HTERT RPE-1 (cell line): Measurements from ENCODE around the gene TEX38.
"Not testable (repeated sequence)": the region's sequence is repeated elsewhere in the genome, so short reads cannot be mapped to it uniquely, and the experiment has no call there.

Experiments used
- in situ Hi-C: fragments of 300-500 bp; cut with MboI; formaldehyde crosslinking; loops from 4 replicates; pipeline ENCODE4 v1.14.3; 2020; ENCODE audit warnings: low sequenced_read_pairs

TEX38 gene

DNA sequence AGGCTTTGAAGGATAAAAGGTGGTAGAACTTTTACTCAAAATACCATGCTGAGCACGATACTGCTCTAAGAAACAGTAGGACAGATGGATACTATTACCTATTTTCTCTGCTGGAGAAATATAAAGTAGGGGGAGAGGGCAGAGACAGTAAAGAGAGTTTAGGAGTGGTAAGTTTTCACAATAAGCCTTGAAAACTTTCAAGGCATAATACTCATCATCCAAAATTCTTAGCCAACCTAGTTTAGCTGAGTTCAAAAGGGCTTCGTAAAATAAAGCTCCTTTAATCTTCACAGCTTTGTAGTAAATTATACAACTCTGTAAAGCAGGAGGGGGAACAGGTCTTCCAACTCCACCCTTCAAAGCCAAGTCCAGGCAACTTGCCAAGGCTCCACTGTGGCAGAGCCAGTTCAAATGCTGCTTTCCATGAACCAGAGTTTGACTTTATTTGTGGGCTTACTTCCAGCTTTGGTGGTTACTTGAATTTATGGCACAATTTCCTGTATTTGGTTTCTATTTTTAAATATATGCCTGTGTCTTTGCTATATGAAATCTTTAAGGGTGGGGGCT lies 15.5 kb downstream of the TEX38 start:
- in situ Hi-C loops: no loop called here

DNA sequence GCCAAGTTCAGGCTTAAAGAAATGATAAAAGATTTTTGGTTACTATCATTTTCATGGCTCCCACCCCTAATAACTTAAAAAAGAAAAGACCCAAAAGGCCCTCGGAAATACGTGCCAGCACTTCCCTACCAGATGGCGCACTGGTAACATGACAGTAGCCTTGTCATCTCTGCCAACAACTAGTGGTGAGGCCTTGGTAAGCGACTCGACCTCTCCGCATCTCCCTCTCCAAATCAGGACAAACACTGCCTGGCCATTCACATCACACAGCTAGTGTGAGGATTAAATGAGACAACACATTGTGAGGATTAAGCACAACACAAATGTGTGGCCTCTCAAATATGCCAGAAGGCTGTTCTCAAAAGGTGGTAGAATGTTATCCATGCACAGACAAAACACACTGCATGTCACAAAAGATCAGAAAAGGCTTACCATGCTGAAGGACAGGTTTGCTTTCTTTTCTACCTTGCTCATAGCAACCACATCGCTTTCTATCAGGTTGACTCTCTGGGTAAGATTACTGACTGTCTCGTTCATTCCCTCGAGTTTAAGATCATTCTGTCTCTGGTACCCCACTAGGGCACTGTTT lies 16.4 kb downstream of the TEX38 start:
- in situ Hi-C loops: no loop called here

DNA sequence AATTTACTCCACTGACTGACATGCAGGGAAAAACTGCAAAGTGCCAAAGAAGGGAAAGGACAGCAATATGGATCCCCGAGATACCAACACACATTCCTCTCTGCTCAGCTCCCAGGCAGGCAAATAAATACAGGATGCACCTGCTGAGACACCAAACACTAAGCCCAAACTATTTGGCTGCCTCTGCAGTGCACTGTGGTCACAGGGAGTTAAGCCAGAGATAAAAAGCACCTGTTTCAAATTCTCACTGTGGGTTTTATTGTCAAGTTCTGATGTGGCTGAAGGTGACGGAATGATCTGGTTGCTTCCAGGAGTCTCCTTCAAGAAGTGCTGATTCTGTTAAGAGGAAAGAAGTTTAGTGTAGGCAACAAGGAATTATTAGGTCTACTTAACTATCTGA lies 17.7 kb downstream of the TEX38 start:
- in situ Hi-C loops: no loop called here

DNA sequence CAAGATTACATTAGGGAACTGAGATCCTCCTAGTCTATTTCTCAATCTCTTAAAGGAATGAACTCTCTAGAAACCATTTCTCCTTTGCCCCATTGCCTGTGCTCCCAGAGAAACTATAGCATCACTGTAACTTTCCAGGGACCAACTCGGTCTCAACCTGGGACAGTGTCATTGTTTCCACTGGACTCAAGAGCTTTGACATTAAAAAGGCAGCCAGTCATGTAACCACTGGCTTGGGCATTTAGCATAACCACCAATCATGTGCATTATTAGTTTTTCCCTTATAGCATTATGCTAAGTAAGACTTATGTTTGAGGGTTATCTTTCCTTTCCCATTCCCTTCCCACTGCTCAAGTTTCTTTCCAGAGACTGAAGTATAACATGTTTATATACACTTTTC lies 18.2 kb downstream of the TEX38 start:
- in situ Hi-C loops: no loop called here

DNA sequence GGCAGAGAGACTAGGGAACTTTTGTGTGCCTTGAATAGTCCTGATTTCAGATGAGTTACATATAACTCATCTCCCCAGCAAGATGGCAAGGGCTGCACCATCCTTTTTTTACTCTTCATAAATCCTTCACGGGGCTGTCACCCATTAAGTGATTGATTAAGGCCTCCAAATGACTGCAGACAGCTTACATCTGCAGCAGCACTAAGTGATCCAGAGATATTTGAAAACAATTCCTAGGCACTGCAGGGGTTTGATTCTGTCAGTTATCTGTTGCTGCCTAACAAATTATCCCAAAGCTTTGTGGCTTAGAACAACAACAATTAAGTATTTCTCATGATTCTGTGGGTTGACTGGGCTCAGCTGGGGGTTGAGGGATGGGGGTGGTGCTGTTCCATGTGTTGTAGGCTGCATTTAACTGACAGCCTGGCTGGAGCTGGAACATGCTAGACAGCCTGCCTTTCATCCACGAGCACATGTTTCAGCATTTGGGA lies 19.3 kb downstream of the TEX38 start:
- in situ Hi-C loops: no loop called here

DNA sequence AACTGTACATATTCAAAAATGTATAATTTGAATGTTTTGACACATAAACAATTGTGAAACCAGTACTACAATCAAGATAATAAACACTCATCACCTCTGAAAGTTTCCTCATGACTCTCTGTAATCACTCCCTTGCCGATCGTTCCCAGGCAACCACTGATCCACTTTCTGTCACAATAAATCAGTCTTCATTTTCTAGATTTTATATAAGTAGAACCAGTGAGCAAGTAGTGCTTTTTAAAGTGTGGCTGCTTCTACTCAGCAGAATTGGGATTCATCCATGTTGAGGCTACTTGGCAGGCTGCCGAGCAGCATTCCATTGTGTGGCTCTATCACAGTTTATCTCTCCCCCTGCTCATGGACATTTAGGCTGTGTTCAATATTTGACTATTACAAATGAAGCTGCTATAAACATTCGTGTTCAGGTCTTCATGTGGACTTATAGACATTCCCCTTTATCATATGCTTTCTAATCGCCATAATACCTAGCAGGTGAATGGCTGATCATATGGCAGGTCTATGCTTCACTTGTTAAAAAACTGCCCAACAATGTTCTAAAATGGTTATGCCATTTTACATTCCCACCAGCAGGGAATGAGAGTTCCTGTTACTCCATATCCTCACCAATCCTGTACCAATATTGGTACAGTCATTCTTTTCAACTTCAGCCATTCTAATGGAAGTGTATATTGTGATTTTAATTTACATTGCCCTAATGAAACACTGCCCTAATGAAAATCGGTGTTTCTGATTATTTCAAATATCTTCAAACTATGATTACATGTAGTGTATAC lies 20.5 kb downstream of the TEX38 start:
- in situ Hi-C loops: no loop called here

DNA sequence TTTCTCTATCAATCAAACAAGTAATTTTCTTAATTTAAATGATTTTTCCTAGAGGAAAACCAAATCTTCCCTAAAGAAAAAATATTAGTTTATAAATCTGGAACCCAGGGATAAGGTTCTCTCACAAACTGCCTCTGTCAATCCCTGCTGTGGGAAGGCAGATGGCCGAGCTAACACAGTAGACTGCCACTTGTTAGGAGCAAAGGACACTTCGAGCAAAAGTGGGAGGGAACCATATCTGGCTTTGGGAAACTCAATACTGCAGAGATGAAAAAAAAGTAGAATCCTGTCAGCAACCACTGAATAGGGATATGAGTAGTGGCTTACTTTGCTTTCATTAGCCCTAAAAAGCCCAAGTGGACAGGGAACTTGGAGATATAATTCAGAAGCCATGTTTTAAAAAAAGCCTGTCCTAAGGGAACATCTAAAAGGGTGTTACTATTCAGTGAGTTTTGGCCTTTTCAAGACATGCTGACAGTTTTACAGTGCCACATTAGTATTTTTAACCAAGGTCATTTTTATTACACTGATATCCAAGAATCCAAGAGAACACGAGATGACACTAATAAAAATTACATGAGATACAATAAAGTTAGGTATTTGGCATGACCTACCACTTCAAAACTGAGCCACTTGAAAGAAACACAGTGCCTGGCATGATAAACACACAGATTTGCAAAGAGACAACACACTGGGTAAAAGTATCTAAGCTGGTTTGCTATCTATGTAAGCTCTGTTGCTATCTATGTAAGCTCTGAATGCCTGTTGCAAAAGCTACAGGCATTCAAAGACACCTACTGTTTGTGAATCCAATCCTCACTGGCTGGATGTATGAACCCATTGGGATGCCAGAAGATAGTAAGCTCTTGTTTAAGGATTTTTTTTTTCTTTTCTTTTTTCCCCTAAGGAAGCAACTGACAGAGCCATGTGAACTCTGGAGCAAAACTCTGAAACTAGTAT lies 21.4 kb downstream of the TEX38 start:
- in situ Hi-C loops: no loop called here

DNA sequence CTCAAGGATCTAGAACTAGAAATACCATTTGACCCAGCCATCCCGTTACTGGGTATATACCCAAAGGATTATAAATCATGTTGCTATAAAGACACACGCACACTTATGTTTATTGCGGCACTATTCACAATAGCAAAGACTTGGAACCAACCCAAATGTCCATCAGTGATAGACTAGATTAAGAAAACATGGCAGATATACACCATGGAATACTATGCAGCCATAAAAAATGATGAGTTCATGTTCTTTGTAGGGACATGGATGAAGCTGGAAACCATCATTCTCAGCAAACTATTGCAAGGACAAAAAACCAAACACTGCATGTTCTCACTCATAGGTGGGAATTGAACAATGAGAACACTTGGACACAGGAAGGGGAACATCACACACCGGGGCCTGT lies 23.0 kb downstream of the TEX38 start:
- in situ Hi-C loops: not testable (repeated sequence)

DNA sequence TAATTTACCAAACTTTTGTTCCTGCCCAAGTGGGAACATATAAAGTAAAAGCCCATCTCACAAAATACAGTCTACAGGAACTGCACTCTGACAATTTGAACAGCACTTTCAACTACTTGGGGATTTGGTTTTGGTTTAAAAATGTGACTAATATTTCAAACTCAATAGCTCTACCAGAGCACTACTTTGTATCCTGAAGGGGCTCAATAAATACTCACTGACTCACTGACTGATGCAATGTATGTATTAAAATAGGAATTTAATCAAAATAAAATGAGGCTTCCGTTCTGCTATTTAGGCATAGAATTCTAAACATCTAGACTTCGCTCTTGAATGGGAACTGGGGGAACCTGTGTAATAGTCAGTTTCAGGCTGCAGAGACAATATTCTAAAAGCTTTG lies 25.4 kb downstream of the TEX38 start:
- in situ Hi-C loops: no loop called here

DNA sequence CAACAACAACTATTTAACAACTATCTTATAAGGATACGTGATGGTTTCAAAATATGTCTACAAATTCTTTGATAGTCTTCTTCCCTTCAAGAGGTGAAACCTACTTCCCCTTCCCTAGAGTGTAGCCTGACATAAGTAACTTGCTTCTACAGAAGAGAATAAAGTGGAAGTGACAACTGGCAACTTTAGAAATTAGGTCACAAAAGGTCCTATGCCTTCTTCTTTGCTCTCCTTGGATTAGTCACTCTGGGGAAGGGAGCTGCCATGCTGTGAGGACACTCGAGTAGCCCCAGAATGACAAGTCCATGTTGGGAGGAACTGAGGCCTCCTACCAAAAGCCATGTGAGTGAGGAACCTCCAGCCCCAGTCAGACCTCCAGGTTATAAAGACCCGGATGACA lies 28.0 kb downstream of the TEX38 start:
- in situ Hi-C loops: no loop called here

DNA sequence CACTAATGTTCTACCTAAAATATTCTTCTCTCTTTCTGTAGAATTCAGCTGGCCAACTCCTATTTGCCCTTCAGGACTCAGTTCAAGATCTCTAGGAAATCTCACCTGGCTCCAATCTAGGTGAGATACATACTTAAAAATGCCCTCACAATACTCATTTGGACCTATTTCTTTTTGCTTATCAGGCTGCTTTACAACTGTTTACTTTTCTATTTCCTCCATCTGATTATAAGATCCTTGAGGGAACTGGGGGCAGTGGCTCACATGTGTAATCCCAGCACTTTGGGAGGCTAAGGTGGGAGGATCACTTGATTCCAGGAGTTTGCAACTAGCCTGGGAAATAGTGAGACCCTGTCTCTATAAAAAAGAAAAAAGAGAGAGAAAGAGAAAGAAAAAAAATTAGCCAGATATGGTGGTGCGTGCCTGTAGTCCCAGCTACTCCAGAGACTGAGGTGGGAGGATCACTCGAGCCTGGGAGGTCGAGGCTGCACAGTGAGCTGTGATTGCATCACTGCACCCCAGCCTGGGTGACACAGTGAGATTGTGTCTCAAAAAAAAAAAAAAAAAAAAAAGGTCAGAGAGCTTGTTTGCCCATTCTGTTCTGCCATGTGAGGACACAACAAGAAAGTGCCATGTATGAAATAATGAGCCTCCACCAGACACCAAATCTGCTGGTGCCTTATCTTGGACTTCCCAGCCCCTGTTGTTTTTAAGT lies 32.4 kb downstream of the TEX38 start:
- in situ Hi-C loops: no loop called here

DNA sequence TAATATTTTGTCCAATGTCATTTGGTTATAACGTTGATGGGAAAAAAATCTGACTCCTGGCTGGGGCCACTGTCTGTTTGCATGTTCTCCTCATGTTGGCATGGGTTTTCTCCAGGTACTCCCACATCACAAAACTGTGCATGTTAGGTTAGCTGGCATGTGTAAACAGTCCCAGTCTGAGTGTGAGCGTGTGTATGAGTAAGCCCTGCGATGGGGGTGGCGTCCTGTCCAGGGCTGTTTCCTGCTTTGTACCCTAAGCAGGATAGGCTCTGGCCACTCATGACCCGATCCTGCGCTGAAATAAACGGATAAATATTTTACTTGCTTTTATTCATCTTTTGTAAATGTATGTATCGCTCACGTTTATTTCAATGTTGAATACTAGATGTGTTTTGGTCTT lies 33.8 kb downstream of the TEX38 start:
- in situ Hi-C loops: no loop called here

DNA sequence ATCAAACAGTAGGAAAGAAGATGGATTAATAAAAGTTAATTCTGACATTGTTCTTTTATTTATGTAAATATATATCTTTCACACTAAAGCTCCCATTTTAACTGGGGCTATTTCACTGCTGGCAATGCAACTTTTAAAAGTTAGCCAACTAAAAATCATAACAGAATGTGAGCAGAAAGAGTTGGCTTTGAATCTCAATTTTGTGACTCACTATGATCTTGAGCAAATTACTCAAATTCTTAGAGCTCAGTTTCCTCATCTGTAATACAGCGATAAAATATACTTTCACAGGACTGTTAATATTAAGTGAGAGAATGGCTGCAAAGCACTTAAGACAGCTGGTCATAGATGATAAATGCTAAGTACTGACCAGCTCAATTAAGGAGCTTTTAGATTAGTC lies 36.5 kb downstream of the TEX38 start:
- in situ Hi-C loops: no loop called here

DNA sequence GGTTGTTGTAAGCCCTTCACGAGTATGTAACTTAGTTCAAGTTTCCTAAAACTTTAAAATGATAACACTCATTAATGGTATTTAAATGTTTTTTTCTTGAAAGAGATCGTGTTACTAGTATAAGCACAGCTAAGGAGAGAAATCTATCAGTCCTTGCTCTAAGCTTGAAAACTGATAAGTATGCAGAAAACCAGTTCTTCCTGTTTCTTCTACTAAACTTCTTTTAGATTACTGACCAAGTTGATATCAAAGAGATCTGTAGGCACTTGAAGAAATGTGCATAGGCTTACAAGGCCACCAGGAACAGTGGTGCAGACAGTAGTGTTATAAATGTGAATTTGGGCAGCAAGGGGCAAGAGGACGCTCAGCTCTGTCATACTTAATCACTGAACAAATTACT lies 43.3 kb downstream of the TEX38 start:
- in situ Hi-C loops: no loop called here

DNA sequence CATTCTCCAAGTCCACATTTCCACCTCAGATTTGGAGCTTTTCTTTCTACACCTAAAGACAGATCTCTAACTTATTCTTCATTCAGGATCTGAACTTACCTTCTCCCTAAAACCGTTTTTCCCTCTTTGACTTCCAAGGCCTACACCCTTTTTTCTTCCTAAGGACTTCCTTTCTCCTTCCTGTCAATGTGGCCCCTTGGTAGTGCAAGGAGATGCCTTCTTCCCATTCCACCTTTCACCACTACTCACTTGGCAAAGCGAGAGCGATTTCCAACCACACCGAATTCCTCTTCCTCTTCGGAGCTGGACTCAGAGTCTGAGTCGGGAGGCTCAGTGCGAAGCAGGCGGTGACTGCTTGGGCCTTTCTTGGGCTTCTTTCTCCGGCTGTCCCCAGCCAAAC lies 46.0 kb downstream of the TEX38 start:
- in situ Hi-C loops: no loop called here

DNA sequence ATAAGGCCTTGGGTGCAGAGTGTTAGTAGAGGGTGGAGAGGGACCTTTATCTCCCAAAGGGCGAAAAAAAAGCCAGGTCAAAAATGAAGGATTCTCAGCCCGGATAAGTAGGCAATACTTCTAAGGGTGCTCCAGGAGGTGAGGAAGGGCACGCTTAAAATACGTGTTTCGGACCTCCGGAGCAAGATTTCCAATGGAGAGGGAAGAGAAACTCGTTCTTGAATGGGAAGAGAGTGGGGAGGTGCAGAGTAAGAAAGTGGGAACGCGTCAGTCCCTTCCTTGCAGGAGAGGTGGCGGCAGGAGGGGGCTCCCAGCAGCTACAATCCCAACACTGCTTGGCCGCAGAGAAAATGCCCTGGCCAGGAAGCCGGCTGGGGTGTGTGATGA lies 46.7 kb downstream of the TEX38 start:
- in situ Hi-C loops: no loop called here

DNA sequence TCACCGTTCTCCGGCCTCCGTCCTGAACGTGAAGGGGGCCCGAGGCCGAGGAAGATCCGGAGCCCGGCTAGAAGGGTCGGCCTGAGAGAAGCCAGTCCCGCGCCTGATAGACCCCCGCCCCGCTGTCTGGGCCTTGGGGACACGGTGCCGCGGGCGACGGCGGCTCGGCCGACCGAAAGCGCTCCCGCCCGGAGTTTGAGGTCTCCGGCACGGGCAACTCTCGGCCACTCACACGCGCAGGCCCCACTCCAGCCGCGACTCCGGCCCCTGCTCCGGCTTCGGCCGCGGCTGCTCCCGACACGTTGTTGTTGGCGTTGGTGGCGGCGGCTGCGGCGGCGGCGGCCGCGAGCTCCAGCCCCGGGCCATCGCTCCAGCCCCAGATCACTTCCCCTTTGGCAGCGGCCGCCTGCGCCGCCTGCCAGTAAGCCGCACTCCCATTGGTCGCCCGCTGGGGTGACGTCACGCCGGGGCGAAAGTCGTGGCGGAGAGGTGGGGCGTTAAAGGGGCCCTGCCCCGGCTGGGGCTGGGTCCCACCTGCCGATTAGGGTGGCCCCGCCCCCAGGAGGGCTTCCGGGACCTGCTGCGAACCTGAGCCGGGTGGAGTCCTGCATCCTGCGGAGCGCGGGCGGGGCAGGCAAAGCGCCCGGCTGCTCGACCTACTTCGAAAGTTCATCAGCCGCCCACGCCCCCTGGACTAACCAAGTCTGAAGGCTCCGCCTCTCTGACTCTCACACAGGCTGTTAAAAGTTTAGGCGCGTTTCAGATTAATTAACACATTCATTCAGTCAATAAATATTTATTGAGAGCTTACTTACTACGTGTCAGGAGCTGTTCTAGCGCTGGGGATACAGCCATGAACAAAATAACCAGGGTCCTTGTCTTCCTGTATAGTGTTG lies 47.3 kb downstream of the TEX38 start, which contains the start of gene EFCAB14:
Gene EFCAB14 (minus strand): TSS at position 388 of the 896 bp plus-strand sequence. CDS start 1,027 bp downstream, outside the sequence.
- in situ Hi-C loops: no loop called here

DNA sequence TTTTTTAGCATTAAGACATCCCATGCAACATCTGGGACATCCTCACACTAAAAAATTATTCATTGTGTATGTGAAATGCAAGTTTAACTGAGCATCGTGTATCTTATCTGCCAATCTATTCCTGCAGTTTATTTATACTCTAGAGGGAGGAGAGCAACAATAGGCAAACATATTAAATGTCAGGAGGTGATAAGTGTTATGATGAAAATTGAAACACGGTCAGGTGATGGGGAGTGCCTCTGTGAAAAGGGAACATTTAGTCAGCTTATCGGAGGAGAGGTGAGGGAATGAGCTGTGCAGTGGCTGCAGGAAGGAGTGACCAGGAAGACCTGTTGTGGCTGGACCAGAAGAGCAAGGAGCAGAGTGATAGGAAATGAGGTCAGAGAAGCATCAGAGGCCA lies 48.0 kb downstream of the TEX38 start:
- in situ Hi-C loops: no loop called here

DNA sequence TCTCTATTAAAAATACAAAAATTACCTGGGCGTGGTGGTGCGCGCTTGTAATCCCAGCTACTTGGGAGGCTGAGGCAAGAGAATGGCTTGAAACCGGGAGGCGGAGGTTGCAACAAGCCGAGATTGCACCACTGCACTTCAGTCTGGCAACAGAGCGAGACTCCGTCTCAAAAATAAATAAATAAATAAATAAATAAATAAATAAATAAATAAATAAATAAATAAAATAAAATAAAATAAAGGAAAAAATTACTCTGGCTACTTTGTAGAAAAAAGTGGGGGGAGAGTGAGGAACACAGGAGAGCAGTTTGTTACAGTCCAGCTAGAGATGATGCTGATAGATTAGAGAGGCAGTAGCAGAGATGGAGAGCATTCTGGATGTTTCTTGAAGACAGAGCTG lies 48.7 kb downstream of the TEX38 start:
- in situ Hi-C loops: not testable (repeated sequence)
